ENCODE measurements around the gene SERPINA1.

DNA sequence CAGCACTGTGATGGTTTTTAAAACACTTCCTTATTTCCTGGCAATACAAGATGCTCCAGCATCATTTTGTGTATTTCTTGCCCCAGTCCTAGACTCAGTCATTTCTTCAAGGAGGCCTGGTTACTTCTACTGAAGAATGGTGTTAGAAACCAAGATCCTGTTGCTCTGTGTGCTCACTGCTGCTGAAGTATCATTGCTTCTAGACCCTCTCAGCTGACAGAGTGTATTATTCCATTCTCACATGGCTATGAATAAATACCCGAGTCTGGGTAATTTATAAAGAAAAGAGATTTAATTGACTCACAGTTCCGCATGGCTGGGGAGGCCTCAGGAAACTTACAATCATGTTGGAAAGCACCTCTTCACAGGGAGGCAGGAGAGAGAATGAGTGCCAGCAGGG lies 50.4 kb downstream of the SERPINA1 start:
- TF ChIP-seq CTCF (IDR thresholded peaks at IDR 0.05) (no peak), POLR2A (IDR thresholded peaks at IDR 0.05) (no peak)

Data from Peyer's patch (tissue), 4 donors.